HG02938 (cell line): ENCODE results near the gene PLCH1.

ENCODE experiments used
- ATAC-seq: cut with Tn5 transposase; IDR thresholded peaks from one replicate; pipeline ENCODE4 v1.9.1; 2021; ENCODE audit warnings: mild to moderate bottlenecking, moderate library complexity; ENCODE audit not compliant: unreplicated experiment

The PLCH1 gene

DNA sequence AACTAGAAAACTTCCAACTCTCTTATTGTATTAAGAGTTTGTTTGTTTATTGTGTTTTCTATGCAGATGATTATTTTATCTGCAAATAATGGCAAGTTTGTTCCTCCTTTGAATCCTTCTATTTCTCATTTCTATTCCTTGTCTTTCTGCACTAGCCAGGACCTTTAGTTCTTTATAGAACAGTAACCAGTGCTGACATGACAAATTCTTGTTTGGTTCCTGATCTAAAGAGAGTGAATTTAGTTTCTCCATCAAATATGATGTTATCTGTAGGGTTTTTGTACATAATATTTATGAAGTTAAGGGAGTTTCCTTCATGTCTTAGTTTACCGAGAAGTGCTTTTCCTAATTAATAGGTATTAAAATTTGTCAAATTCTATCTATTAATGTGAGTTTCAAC lies 350.6 kb downstream of the PLCH1 start:
- ATAC-seq: no peak

- no peak for ATAC-seq
These were observed 351.6 kb downstream of the PLCH1 start for GRCh38 chr3:155393316-155393715.

DNA sequence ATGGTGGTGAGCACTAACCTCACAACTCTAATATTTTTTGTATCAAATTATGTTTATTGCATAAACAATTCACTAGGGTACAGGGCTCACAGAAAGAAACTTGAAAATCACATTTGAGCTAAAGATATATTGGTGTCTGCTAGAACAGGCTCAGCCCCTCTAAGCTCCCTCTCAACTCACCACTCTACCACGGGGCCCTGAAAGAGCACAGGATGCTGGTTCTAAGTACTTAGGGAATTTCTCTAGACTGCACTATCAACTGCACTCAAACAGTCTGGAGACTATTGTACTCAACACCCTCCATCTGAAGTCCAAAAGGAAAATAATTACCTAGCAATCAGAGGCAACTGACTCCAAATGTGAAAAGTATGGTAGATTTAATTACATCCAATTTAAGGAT lies 352.7 kb downstream of the PLCH1 start:
- ATAC-seq: no peak

- no peak for ATAC-seq
These were observed 353.3 kb downstream of the PLCH1 start for GRCh38 chr3:155391551-155391958.

GRCh38 chr3:155391104-155391503 lies 353.8 kb downstream of the PLCH1 start:
- no peak for ATAC-seq

GRCh38 chr3:155390351-155390750 lies 354.5 kb downstream of the PLCH1 start:
- ATAC-seq: no peak

GRCh38 chr3:155388417-155388816 lies 356.5 kb downstream of the PLCH1 start:
- no peak for ATAC-seq

DNA sequence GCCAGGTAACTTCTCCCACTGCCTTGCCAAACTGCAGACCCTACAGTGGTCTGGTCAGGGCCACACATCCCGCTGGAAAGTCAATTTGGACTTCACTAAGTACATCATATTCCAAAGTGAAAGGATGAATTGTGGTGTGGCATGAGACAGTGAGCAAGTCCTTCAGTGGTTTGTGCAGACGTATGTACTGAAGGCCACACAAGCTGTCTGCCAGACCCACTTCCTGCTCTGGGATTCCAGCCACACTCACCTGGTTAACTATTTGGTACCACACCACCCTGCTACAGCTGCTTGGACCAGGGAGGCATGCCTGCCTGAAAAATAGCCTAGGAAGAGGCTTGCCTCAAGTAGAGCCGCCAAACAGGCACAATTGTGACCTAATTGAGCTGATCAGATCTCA lies 357.3 kb downstream of the PLCH1 start:
- ATAC-seq: no peak

GRCh38 chr3:155386919-155387318 lies 358.0 kb downstream of the PLCH1 start:
- ATAC-seq: no peak

- no peak for ATAC-seq
These were observed 358.8 kb downstream of the PLCH1 start for GRCh38 chr3:155385896-155386625.

DNA sequence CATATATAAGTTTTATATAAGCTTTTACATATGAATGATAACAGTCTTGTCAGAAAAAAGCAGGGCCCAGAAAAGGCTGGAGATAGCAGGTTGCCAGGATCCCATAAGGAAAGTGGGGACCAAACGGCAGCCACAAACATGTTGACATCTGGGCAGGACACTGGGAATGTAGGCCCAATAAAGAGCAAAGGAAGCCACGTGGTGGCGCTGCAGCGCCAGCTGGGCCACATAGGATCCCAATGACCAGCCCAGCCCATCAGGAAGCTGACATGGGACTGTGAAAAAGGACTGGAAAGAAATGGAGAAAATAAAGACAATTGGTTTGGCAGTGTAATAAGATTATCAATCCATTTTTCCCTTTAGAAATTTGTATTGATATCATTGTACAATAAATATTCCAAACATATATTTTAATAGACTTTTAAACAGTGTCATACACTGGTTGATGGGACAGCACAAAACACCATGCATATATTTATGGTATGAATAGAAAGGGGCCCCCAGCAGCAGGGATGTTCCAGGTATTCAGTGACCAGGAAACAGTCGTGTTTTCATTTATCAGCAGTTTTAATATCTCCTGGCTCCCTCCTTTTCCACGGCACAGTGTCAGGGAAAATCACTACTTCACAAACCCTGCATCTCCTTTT lies 362.4 kb downstream of the PLCH1 start:
- ATAC-seq: peak; percentile 48

GRCh38 chr3:155377847-155378246 lies 367.0 kb downstream of the PLCH1 start:
- ATAC-seq: no peak

DNA sequence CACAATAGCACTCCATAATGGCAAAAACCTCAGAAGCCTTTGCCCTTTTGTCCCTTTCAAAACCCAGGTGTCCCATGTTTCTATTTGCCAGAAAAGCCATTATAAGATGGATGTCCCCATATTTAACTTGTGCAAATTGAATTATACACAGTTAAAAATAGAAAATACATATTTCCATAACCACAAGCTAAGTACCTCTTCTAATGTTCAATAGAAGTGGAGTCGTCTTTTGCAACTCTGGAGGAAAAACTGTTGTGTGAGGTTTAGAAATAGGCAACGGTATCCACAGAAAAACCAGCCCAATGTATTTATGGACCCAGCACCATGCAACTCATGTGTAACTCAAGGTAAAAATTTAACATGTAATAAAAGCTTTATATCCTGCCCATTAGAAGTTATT lies 367.8 kb downstream of the PLCH1 start:
- ATAC-seq: no peak

DNA sequence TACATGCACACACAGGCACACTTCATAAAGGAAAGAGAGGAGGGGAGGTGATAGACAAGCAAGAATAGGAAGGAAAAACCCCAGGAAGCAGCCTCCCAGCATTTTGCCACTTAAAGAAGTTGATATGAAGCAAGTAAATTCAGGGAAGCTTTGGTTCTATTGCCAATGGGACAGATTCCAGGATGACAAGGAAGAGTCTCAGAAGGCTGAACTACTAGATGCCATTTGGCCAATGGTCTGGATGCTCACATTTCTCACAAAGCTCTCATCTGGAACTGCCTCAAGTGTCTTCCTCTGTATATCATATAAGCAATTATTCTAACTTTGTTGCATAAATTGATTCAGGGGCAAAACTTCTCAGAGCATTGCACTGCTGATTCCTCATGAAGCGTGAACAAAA lies 372.6 kb downstream of the PLCH1 start:
- ATAC-seq: no peak

DNA sequence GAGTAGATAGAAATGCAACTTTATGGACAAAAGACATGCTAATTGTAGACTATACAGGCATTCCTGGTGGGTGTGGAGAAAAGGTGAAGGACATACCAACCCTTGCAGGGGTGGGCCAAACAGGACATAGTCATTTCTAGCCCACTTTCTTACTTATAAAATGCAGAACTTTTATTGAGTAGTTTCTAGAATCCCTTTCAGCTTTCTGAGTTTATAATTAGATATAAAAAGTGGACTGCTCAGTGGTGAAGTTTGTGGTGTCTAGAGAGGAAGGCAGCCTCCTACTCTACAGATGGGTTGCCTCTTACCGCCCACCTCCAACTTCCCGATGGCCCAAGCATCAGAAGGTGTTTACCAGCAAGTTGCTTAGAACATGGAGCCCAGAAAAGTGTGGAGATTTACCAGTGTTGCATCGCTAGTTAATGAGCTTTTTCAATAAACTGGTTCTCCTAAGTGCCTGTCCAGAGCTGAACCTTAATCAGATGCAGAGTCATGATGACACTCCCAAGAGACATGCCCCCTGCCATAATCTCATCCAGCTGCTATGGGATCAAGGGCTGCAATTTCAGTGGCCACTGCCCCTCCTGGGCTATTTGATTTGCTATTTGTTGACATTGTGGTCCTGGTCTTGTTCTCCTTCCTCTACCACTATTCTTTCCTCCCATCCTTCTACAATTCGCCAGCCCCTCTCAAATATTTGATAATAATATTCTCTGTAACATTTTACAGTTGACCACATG lies 373.9 kb downstream of the PLCH1 start:
- ATAC-seq: no peak

DNA sequence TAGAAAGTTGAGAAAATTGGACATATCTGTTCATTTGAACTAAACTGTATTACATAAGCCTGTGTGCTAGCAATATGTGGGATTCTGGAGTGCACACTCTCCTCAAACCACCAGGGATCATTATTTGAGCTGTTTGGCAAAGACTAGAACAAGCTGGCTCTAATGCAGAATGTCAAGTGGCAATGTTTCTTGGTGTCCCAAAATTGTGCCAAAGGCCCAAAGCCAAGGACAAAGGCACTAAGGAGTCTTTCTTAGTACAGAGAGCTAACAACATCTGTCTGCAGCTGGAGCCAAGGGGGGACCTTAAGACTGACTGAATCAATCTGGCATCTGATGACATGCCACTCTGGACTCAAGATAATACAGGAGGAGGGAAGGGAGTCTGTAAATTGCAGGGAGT lies 374.7 kb downstream of the PLCH1 start:
- ATAC-seq: no peak

DNA sequence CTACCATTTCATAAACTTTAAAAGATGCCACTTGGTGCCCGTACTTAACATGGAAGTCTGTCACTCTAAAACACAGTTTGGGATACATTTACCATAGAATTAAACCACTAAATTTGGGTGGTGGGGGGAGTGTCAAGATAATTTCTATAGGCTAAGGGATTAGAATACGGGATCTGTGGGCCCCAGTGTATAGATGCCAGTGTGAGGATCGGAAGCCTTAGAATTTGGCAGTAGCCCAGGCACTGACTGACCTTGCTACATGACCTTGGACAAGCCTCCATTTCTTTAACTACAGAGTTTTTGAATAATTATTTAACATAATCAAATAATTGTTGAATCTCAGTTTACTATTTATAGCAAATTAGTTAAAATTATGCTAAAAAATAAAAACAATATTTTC lies 375.1 kb downstream of the PLCH1 start:
- no peak for ATAC-seq

DNA sequence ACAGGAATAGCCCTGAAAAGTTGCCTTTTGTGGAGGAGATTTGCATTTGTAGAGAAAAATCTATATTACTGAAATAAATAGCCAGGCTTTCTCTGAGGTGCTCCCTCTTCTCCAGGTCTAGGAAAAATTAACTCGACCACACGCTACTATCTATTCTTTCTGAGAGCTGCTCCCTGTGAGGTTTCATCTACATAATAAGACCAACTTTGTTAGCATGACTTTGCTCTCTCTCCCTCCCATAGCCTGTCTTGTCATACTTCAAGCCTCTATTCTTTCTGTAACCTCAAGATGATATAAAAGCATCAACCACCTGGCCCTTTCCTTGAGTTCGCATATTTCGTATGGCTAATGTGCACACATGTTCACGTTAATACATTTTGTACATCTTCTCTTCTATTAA lies 375.6 kb downstream of the PLCH1 start:
- no peak for ATAC-seq

DNA sequence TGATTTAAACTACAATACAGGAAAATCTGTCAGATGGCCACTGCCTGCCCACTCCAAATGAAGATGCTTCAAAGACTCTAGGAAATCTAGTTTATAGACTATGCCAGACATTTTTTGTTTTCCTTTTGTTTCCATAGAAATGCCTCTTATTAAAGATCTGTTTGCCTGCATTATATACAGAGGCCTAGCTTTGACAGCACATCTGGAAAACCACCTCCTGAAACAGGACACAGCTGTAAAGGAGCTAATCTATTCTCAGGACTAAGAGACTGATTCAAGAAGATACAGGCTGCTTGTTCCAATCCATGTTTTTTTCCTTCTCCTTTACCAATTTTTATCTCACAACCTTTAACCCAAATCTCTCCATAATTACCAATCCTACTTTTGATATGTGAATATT lies 376.1 kb downstream of the PLCH1 start:
- ATAC-seq: no peak

GRCh38 chr3:155367506-155367905 lies 377.4 kb downstream of the PLCH1 start:
- ATAC-seq: no peak

DNA sequence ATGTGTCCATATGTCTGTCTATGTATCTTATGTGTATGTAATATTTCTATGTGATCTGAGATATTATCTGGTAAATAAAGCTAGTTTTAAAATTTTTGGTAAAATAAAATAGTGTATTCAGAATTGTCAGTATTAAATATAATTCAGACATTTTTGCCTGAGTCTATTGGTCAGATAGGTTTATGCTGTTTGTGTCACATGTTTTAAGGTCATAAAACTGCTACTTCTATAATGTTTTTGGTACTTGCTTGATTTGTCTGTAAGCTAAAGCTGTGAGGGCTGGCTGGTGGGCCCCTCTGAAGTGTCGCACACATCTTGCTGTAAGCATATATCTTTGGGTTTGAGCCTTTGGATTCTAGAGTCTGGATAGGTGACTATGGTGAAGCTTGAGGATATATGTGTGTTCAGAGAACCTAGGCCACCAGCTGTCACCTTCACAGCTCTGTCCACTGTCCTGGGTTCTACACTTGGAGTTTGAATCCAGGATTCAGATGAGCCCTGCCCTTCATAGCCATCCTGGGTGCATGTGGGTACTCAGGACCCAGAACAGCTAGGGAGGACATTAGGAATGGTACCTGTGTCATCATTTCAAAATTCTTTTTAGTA lies 379.6 kb downstream of the PLCH1 start:
- no peak for ATAC-seq

DNA sequence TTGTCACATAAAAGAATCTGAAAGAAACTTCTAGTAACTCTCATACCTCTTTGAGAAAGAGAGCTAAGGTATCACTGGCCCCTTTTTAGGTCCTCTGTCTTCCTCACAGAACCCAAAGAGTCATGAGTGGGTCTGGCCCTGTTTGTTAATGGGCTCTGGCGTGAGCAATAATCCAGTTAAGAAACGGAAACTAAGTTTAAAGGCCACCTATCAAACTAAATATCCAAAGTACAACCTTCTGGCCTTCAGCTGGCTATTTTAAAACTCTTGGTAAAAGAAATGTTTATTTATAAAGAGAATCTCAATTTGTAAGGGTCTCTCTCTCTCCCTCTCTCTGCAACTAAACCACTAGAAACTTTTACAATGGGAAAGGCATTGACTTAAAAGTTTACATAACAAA lies 380.4 kb downstream of the PLCH1 start:
- ATAC-seq: no peak
